GM21526 (cell line): ENCODE data around the gene CNTN1.
"Not testable (repeated sequence)": the region's sequence is repeated elsewhere in the genome, so short reads cannot be mapped to it uniquely, and the experiment has no call there.

ENCODE experiments used
- ATAC-seq: cut with Tn5 transposase; IDR thresholded peaks from one replicate; pipeline ENCODE4 v1.9.1; 2021; ENCODE audit warnings: moderate library complexity; ENCODE audit not compliant: unreplicated experiment, low FRiP score

Gene CNTN1

DNA sequence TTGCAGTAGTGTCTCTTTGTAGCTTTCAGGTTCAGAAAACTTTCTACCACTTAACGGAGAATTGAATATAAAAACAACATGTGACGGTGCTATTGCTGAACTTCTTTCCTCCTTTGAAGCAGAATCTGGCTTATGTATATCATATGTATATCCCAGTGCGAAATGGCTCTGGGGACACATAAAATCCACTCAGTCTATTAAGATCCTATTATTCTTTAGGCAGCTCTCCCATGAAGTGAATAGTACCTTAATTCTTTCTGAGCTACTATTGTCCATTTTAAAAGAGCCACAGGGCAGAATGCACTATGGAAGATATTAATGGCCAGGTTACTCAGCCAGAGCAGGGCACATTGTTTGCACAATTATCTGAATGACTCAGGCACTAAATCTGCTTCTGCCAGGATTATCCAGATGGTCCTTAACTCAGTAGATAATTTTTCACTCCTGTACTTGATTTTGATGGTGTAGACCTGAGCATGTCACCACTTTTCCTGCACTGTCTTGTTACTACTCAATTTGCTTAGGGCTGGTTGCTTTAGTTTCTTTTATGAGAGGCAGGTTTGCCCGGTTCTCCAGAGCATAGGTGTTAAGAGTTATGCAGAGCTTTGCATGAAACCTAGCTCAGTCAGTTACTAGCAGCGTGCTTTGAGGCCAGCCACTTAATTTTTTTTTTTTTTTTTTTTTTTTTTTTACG, 5.5 kb downstream of the CNTN1 start:
- ATAC-seq: no peak

DNA sequence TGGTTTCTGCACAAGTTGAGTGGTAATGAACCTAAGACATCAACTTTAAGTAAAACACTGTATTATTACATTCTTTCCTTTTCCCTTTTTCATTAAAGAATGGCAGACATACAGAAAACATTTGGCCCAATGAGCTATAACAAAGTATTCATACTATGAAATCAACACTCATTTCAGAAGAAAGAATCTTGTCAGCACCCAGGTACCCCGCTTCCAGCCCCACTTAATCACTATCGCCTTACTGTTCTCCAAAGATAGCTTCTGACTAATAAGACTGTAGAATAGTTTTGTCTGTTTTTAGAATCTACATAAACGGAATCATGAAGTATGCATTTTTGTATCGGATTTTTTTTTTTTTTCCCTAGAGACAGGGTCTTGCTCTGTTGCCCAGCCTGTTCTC, 9.5 kb downstream of the CNTN1 start:
- ATAC-seq: peak; percentile 82

DNA sequence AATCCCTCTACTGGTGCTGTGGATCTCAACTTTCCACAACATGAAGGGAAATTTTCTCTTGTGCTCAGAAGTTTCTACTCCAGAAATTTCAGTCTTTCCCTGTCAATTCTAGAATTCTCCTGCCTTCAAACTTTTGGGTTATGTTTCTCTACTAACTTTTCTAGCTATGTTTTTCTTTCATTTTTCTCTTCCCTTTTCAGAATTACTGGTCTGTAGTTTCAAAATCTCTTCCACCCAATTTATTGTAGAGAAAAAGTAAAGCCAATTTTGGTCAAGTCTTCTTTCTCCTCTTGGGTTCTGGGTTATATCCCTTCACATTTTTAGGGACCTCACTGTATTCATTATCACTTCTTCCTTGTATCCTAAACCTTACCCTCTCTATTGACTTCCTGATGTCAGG, 18.9 kb downstream of the CNTN1 start:
- no peak for ATAC-seq

DNA sequence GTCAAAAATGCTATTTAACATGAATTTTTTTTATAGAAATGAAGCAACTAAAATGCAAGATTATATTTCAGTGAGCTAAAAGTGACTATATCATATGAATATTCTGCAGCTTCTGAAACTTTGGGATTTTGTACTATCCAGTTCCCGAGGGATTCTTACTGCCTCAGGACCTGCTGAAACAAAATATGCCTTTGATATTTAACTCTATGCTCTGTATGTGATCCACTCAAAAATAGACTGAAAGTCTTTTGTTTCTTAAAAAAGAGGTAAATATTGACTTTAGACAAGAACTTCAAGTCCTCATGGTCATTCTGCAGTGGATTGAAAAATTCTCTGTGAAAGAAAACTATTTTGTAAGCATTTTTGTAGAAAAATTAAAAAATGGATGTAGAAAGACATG, 22.4 kb downstream of the CNTN1 start:
- ATAC-seq: no peak

DNA sequence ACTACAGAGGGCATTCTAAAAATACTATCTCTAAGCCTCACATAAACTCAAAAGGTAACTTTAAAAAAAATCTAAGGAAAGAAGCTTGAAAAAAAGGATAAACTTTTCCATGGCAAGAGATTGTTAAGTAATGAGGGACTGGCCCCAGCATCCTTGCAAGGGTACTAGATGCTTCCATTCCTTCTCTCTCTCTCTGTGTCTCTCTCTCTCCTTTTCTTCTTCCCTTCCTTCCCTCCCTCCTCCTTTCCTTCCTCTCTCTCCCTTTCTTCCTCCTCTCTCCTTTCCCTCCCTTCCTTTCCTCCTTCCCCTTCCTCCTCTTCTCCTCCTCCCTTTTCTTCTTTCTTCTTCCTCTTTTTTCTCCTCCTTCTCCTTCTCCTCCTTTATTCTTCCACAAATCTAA, 23.8 kb downstream of the CNTN1 start:
- ATAC-seq: no peak

DNA sequence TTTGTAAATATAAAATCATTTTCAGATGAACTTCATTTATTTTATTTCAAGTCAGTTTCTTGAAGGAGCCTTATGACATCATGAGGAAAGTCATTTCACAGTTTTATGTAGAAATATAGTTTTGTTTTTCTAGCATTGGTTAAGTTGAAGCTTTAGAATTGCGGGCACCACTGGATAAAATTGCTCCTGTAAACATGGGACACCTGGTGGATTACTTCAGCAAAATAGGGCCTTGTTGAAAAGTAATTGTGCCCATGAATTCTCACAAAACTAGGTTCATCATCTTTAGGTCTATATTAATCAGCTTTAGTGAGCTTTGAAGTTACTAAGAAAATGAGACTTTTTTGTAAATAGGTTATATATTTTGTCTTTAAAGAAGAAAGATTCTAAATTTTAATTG, 25.3 kb downstream of the CNTN1 start:
- ATAC-seq: no peak

DNA sequence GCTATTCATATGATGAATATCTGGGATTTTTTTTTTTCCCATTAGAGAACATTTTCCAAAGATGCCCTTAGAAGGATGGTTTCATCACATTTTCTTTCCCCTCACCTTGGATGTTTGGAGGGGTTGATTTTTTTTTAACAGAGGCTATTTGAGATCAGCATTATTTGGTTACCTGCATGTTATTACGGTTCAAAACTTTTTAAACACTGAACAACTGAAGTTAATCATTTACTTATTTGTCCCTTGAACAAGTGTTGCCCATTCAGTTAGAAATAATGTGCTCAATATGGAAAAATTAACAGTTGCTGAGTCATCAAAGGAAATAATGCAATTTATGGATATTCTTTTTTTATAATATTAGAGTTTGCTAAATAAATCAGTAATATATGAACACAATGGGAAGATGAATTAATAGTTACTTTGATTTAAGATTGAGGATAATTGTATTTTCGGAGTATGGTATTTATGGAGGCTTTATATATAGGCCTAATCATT, 26.7 kb downstream of the CNTN1 start:
- no peak for ATAC-seq

DNA sequence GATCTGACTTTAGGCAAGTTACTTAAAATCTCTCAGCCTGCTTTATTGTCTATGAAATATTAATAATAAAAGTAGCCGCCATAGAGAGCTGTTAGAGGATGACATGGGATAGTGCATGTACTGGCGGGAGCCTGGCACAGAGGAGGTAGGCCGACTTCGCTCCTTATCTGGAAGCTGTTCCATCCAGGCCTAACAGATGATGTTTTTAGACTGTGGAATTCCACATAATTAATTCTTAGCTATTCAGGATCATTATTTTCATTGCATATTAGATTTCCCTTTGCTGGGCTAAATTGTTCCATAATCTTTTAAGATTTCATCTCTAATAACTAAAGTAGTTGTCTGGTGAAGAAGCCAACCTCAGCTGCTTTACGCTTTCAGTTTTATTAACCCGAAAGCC, 30.8 kb downstream of the CNTN1 start:
- ATAC-seq: no peak

DNA sequence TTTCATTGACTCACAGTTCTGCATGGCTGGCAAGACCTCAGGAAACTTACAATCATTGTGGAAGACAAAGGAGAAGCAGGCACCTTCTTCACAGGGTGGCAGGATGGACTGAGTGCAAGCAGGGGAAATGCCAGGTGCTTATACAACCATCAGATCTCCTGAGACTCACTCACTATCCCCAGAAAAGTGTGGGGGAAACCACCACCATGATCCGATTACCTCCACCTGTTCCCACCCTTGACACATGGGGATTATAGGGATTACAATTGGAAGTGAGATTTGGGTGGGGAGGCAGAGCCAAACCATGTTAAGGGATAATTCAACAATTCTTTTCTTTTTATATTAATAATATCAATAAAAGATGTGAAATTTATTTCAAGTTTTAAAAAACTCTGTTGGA, 34.1 kb downstream of the CNTN1 start:
- no peak for ATAC-seq

DNA sequence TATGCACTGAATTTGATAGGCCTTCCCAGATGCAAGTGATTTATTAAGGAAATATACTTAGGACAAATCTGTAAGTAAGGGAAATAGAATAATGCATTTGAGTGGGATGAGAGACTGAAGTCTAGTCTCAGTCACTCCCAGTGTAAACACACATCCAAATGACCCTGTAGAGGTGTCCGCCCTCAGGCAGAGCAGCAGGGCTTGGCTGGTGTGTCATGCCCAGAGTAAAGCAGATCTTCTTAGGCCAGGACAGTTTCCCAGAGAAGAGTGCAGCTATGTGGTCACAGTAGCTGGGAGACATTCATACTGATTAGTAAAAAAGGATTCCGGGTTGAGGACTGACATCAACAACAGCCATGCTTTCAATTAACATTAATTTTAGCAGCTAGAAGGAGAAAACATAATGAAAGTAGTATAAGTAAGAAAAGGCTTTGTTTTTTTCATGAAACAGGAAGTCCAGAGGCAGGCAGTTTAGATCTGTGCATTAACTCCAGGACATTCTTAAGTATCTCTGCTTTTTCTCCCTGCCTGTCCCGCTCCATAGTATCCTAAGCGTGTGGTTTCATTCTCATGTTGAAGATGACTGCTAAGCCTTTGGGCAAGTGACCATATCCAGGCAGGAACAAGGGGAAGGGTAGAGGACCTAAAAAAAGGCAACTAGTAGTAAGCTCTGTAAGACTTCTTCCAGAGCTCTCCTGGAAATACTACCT, 35.7 kb downstream of the CNTN1 start:
- no peak for ATAC-seq

DNA sequence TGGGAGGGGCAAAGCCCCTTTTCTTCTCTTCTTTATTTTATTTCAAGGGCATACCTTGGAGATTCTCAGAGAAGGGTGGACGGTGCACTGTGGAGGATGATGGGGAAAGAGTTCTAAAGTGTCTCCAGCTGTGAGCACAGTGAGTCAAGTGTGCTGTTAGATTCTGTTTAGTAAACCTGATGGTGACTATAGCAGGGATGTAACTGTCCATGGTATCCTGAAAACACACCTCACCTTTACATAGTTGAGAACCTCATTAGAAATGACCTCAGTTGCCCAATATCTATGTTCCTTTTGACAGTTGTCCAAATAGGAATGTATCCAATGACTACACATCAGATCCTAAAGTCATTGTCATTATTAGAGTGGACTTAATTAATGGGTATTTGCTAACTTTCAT, 38.0 kb downstream of the CNTN1 start:
- no peak for ATAC-seq

DNA sequence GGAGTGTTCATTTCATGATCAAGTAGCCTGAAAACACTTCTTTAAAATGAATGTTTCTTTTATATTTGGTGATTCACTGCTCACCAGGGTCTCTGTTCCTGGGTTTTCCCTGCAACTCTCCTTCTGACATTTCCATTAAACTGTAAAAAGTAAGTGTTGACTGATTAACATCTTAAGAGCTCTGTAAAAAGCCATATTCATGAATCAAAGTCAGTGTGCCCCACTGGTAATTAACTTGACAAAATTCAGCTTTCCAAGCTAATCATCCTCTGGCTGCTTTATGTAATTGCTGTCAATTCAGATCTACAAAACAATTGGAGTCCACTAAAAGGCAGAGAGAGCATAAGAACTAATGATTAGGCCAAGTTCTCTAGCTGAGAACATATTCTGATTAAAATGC, 41.6 kb downstream of the CNTN1 start:
- no peak for ATAC-seq

DNA sequence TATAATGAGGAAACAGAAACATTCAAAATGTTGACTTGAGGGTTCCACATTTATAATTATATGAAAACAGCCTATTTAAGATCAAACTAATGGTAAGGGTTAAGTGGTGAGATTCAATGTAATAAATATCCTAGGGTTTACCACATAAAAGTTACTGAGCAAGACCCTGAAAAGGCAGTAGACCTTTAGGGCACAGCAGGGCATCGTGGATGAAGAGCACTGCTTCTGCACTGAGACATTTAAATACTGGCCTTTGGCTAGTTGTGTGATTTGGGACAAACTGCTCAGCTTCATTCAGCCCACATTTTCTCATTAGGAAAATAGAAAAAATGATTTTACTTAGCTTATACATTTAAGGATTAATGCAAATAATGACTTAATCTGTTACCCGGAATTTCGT, 42.0 kb downstream of the CNTN1 start:
- ATAC-seq: no peak

DNA sequence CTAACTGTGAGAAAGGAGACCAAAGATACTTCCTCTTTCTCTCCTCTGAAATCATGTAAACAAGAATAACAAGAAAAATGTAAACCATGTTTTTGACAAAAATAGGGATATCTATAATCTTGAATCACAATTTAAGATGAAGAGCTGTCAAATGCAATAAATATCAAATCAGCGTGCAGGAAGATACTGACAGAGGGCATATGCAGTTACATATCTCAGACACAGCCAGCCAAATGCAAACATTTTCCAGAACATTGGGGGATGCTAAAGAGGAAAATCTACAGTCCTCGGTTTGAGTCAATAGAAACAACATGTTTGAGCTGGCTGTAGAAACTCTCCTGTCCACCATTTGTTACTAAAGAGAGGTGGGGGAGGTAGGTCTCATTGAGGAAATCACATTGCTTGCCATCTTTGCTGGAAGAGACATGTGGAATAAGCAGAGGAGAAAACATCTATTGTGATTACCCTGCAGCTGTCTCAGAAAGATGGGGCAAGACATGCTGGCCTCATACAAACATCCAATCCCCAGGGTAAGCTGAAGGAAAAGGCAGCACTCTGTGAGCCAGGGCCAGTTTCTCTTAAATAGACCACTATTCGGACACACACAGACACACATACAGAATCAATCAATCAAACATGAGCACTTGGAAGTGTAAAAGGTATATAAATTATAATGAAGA, 43.5 kb downstream of the CNTN1 start:
- no peak for ATAC-seq

DNA sequence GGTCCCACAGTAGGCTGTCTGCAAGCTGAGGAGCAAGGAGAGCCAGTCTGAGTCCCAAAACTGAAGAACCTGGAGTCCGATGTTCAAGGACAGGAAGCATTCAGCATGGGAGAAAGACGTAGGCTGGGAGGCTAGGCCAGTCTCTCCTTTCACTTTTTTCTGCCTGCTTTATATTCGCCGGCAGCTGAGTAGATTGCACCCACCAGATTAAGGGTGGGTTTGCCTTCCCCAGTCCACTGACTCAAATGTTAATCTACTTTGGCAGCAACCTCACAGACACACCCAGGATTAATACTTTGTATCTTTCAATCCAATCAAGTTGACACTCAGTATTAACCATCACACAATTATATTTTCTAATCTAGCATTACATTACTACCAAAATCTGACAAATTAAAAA, 45.2 kb downstream of the CNTN1 start:
- ATAC-seq: not testable (repeated sequence)

DNA sequence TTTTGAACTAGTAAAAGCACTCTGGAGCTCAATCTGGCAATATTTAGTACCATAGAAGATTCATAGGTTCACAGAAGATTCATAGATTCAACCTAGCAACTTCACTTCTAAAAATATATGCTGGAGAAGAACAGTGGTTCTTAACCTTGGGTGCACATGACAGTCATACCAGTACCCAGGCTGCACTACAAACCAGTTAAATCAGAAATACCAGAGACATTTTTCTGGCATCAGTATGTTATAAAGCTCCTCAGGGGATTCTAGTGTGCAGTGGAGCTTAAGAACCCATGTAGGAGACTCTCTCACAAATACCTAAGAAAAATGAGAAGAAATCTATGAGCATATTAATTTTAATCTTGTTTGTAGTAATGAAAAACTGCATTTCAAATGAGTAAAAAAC, 46.6 kb downstream of the CNTN1 start:
- no peak for ATAC-seq

DNA sequence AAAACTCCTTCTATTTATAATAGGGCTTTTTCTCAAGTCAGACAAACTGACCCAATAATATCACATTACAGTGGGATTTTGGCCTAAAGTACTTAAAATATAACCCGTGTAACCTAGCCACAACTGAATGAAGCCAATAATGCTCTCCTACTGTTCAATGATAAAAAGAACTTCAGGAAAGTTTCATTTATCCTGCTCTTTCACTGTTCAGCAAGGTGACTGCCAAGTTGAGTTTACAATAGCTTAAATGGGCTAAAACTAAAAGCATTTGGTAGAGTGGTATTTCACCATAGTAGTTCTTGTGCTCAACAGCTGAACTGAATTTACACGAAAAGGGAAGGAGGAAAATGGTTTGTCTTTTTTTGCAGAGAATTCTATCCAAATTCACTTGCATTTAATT, 49.8 kb downstream of the CNTN1 start:
- ATAC-seq: no peak

DNA sequence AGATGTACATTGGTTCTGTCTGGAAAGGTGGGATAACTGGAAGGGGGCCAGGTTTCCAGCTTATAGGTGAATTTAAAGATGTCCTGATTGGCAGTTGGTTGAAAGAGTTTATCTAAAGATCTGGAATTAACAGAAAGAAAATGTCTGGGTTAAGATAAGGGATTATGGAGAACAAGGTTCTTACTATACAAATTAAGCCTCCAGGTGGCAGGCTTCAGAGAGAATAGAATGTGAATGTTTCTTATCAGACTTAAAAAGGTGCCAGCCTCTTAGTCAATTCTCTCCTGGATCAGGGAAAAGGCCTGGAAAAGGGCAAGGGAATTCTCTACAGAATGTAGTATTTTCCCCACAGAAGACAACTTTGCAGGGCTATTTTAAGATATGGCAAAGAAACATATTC, 53.1 kb downstream of the CNTN1 start:
- no peak for ATAC-seq

DNA sequence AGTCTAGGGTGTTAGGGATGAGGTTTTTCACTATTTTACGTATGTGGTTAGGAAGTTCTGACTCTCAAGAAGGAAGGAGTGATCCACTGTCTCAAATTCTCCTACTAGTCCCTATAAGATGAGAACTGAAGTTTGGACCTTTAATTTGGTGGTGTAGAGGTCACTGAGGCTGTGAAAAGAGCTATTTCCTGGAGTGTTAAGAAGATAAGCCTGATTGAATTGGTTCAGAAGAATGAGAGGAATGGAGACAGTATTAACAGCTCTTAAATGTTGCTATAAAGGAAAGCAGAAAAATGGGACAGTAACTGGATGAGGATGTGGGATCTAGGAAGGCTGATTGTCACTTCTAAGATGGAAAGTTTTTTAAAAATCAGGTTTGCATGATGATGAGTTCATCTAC, 57.6 kb downstream of the CNTN1 start:
- no peak for ATAC-seq

DNA sequence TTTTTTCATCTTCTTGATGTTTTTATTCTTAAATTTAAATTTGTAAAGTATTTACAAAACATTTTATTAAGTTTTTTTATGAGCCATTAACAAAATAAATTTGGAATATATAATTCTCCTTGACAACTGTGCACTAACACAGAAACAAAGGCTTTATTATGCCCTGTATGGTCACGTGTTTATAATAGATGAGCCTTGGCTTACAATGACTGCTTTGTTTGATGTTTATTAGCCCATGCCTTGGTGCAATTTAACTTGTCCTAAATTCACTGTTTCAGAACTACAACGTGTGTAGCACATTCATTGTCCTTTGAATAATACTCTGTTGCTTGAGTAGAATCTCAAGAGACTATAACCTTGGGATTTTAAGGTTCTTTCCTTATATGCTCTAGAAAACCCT, 59.8 kb downstream of the CNTN1 start:
- no peak for ATAC-seq

DNA sequence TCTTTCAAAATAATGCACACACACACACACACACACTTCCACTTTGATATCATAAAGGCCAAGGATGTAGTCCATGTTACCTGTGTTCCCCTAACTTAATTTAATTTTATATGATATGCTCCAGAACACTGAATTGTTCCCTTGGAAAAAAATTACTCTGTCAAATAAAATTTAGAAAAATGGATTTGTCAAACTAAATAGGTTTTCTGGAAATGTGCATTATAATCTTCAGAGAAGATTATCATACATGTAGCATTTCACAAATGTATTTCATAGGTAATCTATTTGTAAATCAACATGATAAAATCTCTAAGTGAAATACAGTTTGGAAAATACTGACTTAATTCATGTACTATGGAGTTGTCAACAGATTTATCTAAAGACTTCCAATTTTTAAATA, 68.6 kb downstream of the CNTN1 start:
- ATAC-seq: no peak

DNA sequence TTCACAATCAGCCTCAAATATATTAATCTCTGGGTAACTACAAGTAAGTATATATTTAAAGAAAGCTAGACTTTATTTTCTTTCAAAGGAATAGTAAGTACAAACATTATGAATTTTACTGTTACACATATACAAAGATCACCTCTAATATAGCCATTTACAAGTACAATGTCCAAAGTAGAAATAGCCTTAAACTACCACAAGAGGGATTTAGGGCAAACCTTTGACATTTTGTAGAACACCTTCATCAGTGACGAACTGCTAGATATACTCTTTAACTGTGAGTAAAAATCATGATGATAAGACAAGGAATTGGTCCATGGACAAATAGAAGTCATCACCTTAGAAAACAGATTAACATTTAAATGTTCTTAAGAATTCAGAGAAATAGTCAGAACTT, 69.8 kb downstream of the CNTN1 start:
- ATAC-seq: no peak
